RWPE2 (cell line): ENCODE measurements around the gene MTR.

Experiments used
- ATAC-seq: fragments of 200-7000 bp; cut with Tn5 transposase; 3 replicates; pipeline ENCODE4 v1.9.1; 2021; ENCODE audit warnings: low read depth
- DNase-seq: peaks from one replicate; pipeline ENCODE4 v3.0.0-alpha.2; 2020; ENCODE audit warnings: low spot score
- H3K27ac ChIP-seq: fragments of 450-650 bp; 2 replicates; pipeline ENCODE4 v1.5.1; 2017; ENCODE audit warnings: mild to moderate bottlenecking; ENCODE audit not compliant: poor library complexity, severe bottlenecking
- H3K27me3 ChIP-seq: fragments of 250-450 bp; sonication (Bioruptor Pico); 2 replicates; pipeline ENCODE4 v1.5.1; 2021; ENCODE audit warnings: mild to moderate bottlenecking, moderate library complexity; ENCODE audit not compliant: insufficient read depth, poor library complexity, severe bottlenecking
- H3K36me3 ChIP-seq: fragments of 250-450 bp; sonication (Bioruptor Pico); 2 replicates; pipeline ENCODE4 v1.5.1; 2020; ENCODE audit warnings: low read depth, mild to moderate bottlenecking, moderate library complexity
- H3K4me1 ChIP-seq: fragments of 250-450 bp; sonication (Bioruptor Pico); 2 replicates; pipeline ENCODE4 v1.5.1; 2021; ENCODE audit warnings: mild to moderate bottlenecking, moderate library complexity; ENCODE audit not compliant: insufficient read depth, poor library complexity, severe bottlenecking
- H3K4me3 ChIP-seq: fragments of 250-450 bp; sonication (Bioruptor Pico); 2 replicates; pipeline ENCODE4 v1.5.1; 2021; ENCODE audit warnings: mild to moderate bottlenecking, moderate library complexity; ENCODE audit not compliant: severe bottlenecking
- H3K9me3 ChIP-seq: fragments of 250-450 bp; sonication (Bioruptor Pico); 2 replicates; pipeline ENCODE4 v1.5.1; 2021; ENCODE audit warnings: mild to moderate bottlenecking, moderate library complexity; ENCODE audit not compliant: severe bottlenecking
- TF ChIP-seq, protein P1 (sequence below): fragments of 450-650 bp; IDR thresholded peaks from one replicate; pipeline ENCODE4 v1.5.1; 2017; ENCODE audit warnings: mild to moderate bottlenecking, moderate library complexity; ENCODE audit not compliant: poor library complexity, severe bottlenecking

The MTR gene

DNA sequence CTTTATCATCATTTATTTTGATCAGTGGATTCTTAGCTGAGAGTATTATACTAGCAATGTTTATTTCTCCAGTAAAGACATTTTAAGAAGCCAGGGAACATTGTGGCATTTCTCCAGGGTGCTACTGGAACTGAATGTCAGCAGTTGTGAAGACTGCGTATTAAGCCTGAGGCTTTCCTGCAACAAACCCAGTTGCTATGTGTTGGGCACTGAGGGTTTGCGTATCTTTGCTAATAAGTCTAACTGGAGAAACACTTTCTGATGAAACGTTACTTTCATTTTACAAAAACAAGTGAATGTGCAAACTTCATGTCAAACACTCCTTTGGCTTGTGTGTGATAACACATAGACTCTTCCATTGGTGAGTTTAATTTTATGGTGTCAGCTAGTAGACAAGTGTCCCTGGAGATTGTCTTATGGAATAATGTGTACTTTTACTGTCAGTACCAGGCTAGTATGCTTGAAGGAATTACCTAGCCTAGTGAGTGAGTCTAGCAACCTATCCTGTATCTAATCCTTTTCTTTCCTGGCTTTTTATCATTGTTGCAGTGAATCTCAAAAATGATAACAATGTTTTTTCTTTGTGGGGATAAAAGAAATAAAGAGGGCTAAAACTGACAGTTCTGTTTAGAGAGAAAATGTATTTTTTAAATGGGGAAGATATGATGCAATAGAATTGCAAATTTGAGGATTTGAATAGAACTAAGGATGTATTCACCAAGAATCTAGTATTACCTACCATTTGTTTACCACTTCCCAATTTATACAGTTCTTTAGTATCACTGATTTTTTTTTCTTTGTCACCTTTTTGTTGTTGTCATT is 70.1 kb downstream of the MTR start:
- H3K36me3 ChIP-seq, result peaks cover 45% of the 10 kb centered on the region
- no peak overlapping the region for H3K4me3 ChIP-seq
- ATAC-seq, result no peak
- H3K27me3 ChIP-seq, result no peaks in the 10 kb centered on the region
- no peaks in the 10 kb centered on the region for H3K4me1 ChIP-seq
- H3K9me3 ChIP-seq, result no peaks in the 10 kb centered on the region
- TF ChIP-seq, protein P1, sequence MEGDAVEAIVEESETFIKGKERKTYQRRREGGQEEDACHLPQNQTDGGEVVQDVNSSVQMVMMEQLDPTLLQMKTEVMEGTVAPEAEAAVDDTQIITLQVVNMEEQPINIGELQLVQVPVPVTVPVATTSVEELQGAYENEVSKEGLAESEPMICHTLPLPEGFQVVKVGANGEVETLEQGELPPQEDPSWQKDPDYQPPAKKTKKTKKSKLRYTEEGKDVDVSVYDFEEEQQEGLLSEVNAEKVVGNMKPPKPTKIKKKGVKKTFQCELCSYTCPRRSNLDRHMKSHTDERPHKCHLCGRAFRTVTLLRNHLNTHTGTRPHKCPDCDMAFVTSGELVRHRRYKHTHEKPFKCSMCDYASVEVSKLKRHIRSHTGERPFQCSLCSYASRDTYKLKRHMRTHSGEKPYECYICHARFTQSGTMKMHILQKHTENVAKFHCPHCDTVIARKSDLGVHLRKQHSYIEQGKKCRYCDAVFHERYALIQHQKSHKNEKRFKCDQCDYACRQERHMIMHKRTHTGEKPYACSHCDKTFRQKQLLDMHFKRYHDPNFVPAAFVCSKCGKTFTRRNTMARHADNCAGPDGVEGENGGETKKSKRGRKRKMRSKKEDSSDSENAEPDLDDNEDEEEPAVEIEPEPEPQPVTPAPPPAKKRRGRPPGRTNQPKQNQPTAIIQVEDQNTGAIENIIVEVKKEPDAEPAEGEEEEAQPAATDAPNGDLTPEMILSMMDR, result no peak
- no peak overlapping the region for H3K27ac ChIP-seq
- DNase-seq, result no peak

DNA sequence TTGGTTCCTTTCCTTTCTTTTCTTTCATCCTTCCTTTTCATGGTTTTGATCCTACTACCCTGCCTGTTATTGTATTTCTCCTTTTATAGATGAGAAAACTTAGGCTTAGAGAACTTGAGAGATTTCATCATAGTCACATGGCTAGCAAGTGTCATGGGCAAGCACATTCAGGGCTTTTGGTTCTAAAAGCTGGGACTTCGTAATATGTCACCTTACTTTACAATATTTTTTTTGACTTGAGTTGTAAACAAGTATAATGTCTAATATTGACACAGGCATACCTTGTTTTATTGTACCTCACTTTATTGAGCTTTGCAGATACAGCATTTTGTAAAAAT is 70.7 kb downstream of the MTR start:
- no peaks in the 10 kb centered on the region for H3K4me1 ChIP-seq
- peaks cover 45% of the 10 kb centered on the region for H3K36me3 ChIP-seq
- H3K27ac ChIP-seq, result no peak overlapping the region

DNA sequence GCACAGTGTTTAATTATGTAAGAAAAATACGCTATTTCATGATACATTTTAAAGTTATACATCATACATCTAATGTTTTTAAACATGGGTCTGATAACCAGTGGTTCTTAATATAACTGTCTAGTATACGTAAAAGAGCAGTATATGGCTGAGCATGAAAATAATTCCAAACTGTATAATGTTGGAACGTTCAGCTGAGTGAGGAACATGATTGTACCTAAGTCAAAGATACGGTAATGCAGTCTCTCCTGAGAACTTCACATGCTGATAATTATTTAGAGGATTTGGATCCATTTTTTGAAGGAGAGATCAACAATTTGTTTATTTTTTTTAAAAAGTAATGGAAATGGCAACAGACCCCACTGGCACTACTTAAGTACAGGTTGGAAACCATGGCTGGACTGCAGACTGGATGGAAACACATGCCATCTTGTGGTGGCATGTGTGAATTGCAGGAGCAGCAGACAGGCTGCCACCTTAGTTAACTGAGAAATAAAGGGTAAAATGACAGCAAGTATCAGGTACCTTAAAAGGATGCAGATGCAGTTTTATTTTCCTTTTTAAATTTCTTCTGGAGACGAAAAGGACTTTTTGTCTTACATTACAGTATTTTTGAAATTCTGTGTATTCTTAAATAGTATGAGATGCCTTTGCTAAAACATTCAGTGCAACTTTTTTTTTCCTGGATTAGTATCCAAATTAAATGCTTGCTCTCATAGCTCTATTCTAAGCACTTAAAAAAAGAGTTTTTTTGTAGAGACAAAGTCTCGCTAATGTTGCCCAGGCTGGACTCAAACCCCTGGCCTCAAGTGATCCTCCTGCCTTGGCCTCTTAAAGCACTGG is 73.8 kb downstream of the MTR start:
- Histone ChIP-seq H3K4me3 (no peak overlapping the region), H3K4me1 (no peaks in the 10 kb centered on the region), H3K36me3 (peaks cover 32% of the 10 kb centered on the region), H3K27ac (no peak overlapping the region), H3K9me3 (no peaks in the 10 kb centered on the region), H3K27me3 (no peaks in the 10 kb centered on the region)
- no peak for DNase-seq
- peak; percentile 48; the same call in 1 of the 3 replicates for ATAC-seq
- TF ChIP-seq, protein P1, result peak; percentile 72

More for the DNA sequence above, 70.7 kb downstream of the MTR start:
- Histone ChIP-seq H3K9me3 (no peaks in the 10 kb centered on the region), H3K27me3 (no peaks in the 10 kb centered on the region), H3K4me3 (no peak overlapping the region)
- ATAC-seq (no peak), DNase-seq (no peak)
- TF ChIP-seq, protein P1, result no peak

DNA sequence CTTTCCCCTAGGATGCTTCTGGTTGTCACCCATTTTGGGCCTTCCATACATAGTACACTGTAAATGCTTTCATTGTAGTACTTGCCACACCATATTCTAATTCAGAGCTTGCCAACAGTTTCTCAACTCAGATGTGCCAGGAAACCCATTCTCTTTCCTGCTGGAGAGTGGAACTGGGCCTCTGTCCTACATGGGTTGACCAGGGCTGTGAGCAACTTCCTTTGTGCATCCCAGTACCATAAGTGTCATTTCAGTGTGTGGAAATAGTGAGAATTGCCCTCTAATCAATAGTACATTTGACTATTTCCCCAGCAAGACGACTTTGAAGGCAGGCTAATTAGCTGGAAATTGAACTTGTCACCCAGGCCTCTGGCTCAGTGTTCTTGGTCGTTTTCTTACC is 74.8 kb downstream of the MTR start:
- Histone ChIP-seq H3K36me3 (peaks cover 36% of the 10 kb centered on the region), H3K27ac (no peak overlapping the region), H3K4me3 (no peak overlapping the region), H3K27me3 (no peaks in the 10 kb centered on the region), H3K4me1 (no peaks in the 10 kb centered on the region), H3K9me3 (no peaks in the 10 kb centered on the region)
- no peak for DNase-seq
- TF ChIP-seq, protein P1, result no peak
- no peak for ATAC-seq
